Measurements from ENCODE around the gene SPAG16.

Gene SPAG16

DNA sequence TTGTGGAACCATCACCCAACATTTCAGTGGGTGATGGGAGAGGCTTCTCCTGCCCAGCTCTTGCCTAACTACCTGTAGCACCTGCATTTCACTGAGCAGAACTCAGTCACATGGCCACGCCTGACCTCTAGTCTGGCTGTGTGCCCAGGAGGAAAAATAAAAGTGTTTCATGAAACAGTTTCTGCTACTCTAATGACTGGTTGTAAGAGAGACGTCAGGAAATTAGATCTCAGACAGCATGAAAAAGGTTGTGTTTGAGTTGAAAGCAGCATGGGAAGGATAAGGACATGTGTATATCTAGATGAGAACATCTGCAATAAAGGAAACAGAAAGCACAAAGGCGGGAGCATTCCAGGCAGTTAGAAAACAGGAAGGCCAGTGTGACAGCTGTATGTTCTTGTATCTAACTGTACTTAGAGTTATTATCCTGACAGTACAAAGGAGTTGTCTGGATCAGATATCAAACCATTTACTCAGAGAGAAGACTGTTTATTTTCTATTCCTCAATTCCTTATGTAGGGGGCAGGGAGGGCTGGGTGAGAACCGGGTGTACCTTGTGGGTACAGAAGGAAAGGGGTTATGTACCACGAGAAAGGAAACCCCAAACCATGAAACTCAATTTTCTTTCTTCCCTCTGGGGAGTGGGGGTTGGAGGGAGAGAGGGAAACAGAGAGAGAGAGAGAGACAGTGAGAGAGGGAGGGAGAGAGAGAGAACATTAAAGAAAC is 819.2 kb downstream of the SPAG16 start:
- no peak for FAIRE-seq

GRCh38 chr2:214104219-214104618 is 820.0 kb downstream of the SPAG16 start:
- no peak for FAIRE-seq

DNA sequence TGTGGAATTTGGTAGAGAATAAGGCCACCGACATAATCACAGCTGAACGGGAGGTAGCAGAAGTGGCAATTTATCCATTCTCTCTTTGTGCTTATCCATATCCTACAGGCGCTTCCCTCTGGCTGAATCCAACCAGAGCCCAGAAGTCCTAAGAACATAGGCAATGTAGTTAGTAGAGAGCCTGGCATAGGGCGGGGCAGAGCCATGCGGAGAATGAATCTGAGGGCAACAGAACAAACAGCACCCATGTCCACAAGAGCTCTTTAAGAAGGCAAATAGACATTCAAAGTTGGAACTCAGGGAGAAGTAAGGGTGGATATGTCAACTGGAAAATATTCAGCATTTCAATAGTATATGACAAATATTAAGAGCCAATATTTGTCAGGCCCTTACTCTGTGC is 820.7 kb downstream of the SPAG16 start:
- FAIRE-seq, result no peak

GRCh38 chr2:214107726-214108125 is 823.5 kb downstream of the SPAG16 start:
- FAIRE-seq, result no peak

DNA sequence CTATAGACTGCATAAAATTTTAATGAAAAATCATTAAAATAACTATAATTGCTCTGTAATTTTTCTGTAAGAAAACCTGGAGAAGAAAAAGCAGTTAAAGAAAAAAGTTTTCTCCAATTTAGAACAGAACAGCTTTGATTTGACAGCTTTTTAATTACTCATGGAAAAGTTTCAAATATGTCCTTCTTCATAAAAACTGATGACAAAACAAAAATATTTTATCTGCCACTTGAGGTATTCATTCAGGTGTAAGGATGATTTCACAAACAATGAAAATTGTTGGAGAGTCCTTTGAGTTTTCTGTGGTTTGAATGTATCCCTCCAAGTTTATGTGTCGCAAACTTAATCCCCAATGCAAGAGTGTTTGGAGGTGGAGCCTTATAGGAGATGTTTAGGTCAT is 824.3 kb downstream of the SPAG16 start:
- FAIRE-seq, result no peak

DNA sequence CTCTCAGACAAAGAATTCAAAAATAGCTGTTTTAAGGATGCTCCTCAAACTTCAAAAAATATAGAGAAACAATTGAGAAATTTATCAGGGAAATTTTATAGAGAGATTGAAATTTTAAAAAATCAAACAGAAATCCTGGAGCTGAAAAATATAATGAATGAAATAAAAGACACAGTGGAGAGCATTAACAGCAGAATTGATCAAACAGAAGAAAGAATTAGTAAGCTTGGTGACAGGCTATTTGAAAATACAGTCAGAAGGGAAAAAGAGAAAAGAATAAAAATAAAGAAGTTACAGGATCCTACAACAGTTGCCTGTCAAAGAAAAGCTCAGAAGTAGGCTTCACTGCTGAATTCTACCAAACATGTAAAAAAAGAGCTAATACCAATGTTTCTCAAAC is 832.8 kb downstream of the SPAG16 start:
- no peak for FAIRE-seq

DNA sequence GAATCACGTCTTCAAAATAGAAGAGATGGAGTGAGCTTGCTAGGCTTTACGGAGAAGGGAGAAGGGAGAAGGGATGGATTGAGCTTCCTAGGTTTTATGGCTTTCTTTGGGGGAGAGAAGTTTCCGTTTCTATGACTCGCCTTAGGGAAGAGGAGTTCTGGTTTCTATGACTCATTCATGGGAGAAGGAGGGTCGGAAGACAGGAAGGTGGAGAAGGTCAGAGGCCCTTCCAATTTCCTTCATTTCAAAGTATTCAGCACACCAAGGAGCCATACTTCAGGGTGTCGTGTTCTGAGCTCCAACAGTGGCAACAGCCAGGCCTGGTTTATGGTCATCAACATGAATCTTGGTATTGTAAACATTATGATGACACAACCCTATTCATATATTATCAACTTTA is 841.9 kb downstream of the SPAG16 start:
- no peak for FAIRE-seq

DNA sequence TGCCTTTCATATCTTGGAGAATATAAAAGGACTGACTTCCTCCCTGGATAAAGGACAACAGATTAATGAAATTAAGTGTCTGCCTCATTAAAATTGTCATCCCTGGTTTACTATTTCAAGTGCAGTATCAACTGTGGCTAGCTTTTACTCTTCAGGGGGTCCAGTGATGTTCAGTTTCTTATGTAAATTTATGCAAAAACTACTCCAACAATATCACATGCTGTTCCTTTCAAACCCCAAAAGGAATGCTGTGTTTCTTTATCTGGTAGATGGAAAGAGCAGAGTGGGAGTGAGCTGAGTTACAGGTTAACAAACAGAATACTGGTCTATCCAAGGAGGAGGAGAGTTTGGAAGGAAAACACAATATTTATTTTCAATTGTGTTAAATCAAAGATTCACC is 842.9 kb downstream of the SPAG16 start:
- FAIRE-seq, result no peak

- no peak for FAIRE-seq
Observed at GRCh38 chr2:214127571-214127970, 843.3 kb downstream of the SPAG16 start.

- no peak for FAIRE-seq
Observed at GRCh38 chr2:214128040-214128439, 843.8 kb downstream of the SPAG16 start.

GRCh38 chr2:214130114-214130513 is 845.9 kb downstream of the SPAG16 start:
- FAIRE-seq, result no peak

DNA sequence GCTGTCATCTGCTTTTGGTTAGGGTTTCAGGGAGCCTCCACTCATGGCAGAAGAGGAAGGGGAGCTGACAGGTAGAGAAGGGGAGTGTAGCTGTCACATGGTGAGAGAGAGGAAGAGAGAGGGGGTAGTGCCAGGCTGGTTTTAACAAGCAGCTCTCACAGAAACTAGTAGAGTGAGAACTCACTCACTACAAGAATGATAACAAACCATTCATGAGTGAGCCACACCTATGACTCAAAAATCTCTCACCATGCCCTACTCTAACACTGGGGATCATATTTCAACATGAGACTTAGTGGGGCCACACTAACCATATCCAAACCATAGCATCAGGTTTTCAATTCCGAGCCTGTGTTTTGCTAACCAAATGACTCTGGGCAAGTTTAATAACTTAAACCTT is 851.7 kb downstream of the SPAG16 start:
- FAIRE-seq, result no peak

- no peak for FAIRE-seq
Observed at GRCh38 chr2:214138779-214139178, 854.5 kb downstream of the SPAG16 start.

- peak; percentile 80 for FAIRE-seq
Observed at GRCh38 chr2:214139630-214140284, 855.5 kb downstream of the SPAG16 start.

DNA sequence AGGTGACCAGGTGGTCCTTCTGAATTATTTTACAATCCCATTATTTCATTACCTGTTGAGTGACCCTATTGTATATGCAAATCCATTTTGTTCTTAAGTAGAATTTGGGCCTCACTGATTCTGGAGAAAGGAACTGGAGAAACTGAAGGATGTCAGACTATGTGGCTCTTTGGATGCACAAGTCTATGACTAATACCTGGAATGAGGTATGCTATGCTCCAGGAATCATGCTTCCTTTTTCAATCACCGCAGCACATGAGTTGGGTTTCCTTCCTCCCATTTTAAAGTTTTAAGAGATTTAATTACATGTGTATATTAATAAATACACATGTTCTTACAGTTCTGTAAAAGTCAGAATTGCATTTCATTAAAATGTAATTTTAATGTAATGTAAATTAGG is 872.7 kb downstream of the SPAG16 start:
- no peak for FAIRE-seq

DNA sequence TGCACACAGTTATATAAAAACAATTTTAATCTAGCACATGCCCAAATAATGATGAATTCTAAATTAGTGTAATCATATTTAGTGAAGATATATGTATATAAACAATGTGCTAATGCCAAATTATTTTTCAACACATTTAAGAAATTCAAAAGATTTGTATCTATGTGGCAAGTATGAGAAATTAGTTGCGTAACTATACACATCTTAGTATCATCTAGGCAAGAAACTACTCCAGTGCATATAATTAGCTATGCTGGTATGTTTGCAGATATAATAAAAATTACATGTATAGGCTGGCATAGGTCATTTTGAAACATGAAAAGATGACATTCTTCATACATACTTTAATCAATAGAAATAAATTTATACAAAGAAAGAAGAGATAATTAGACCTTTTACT is 874.6 kb downstream of the SPAG16 start:
- no peak for FAIRE-seq

GRCh38 chr2:214169281-214169680 is 885.0 kb downstream of the SPAG16 start:
- FAIRE-seq, result no peak

DNA sequence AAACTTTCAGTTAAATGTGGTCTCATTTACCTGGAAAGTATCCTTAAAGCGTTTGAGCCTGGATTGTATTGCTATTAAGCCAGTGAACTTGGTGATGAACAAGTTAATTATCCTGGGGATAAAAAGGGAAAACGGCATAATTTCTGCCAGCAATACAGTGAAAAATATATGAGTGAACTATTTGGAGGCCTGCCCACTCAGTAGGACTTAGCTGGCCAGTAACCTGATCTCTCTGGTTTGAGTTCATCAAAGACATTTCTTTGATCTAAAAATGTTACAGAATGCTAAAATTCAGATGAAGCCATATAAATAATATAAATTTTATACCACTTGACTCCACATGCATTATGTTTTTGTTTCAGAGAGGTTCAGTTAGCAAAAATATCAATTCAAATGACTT is 885.5 kb downstream of the SPAG16 start:
- no peak for FAIRE-seq

DNA sequence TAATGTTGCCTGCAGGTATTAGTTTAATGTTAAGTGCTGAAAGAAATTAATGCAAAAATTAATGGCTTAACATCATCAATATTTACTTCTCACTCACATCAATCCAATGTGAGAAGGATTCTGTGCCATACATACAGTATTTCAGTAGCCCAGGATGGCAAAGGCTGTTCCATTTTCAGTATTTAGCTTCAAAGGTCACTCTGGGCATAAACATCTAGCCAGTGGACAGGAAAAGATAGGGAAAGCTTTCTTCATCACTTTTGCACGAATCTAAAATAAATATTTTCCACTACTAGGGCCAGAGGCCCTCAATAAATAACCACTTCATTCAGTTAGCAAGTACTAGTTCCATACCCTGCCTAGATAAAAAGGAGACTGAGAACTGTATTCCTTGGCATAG is 890.3 kb downstream of the SPAG16 start:
- no peak for FAIRE-seq

DNA sequence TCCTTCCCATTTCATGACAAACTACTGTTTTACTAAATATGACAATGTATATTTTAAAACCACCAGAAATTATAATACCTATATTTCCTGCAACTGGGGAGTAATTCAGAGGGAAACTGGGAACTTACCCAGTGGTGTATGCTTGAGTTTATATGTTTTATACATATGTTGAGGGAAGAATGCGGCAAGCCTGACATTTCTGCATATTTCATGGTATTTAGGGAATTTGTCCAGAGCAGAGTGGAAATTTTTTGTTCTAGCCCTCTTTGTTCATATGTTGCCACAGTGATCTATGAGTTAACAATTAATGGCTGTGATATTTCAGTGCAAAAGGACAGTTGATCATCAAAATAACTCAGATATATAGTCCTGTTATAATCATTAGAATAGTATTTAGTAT is 895.8 kb downstream of the SPAG16 start:
- FAIRE-seq, result no peak

DNA sequence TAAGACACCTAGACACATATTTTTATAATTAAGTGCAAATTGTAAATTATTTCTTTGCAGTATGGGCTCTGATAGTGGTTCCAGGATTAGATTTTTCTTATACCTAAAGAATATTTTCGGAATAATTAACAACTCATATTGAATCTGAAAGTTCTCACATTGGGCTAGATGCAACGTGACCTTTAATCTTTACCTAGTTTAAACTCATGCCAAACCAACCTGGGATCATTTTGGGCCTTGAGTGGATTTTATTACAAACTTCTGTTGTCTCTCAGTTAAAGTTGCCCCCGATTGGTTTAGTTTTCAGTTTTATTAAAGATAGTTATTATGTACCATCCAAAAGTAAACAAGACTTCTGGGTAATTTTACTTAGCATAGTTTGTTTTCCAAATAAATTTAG is 896.4 kb downstream of the SPAG16 start:
- no peak for FAIRE-seq

GRCh38 chr2:214184461-214184860 is 900.2 kb downstream of the SPAG16 start:
- FAIRE-seq, result no peak

GRCh38 chr2:214185546-214185945 is 901.3 kb downstream of the SPAG16 start:
- FAIRE-seq, result no peak

DNA sequence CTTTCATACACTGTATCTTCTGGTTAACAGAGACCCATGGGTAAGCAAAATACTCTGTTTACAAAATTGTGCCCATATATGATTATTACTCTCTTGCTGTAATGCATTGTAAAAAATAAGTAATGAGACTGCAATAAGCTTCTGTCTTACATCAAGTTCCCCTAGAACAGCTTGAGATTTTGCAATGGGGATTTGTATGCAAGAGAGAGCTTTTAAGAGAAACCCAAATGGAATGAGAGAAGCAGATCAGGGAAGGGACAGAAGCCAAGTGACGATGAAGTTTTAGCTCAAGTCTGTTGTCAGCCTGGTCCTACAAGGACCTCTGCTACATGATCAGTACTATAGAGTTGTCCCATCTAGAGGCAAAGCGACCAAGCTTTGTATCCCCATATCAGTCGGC is 908.4 kb downstream of the SPAG16 start:
- no peak for FAIRE-seq

DNA sequence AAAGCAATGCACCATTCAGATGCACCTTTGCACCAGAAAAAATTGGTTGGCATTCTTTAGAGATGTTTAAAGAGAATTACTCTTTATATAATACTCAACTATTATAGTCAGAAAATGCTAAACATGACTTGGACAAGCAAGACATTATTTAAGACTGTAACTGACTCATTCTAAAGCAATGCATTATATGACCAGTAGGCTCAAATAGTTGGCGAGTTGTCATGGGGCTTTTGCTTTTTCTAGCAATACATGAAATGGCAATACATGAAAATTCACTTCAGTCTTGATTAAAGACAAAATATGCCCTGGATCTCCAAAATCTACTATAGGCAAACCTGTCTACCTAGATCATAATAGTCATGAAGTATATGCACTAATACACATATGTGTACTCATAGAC is 909.7 kb downstream of the SPAG16 start:
- no peak for FAIRE-seq

All from endometrium (tissue), 2 donors.